GM12878 (cell line): ENCODE results near the gene FOXO3. TPM values are rescaled to one million over a fixed set of nuclear protein-coding genes. Genes with fewer than 3 reads are reported as not detected.

ENCODE experiments used
- ATAC-seq: fragments of 200-7000 bp; cut with Tn5 transposase; 3 replicates; pipeline ENCODE4 v1.9.1; 2020; ENCODE audit warnings: mild to moderate bottlenecking, moderate library complexity
- BruUV-seq: library from RNA; stranded (reverse); fragments of 400-500 nt; replicated peaks from 2 replicates; lab custom pipeline; 2021; lab: Mats Ljungman, UMichigan
- CTCF ChIA-PET: fragments of 300-600 bp; sonication (Branson Sonifier 250); formaldehyde crosslinking; extraction: SDS; loops from one replicate; lab custom pipeline; 2021; ENCODE audit warnings: inconsistent platforms; lab: Yijun Ruan, JAX
- POLR2A ChIA-PET: fragments of 350-600 bp; formaldehyde crosslinking; extraction: SDS; loops from one replicate; lab custom pipeline; 2021; ENCODE audit warnings: inconsistent platforms; lab: Charles Lee
- RAD21 ChIA-PET: fragments of 300-600 bp; sonication (Branson Sonifier 250); formaldehyde crosslinking; loops from one replicate; lab custom pipeline; 2023; ENCODE audit warnings: antibody characterized with exemption; ENCODE audit not compliant: unreplicated experiment; lab: Charles Lee
- SMC1A ChIA-PET: fragments of 300-600 bp; sonication (Branson Sonifier 250); formaldehyde crosslinking; loops from one replicate; lab custom pipeline; 2023; ENCODE audit not compliant: unreplicated experiment, uncharacterized antibody; lab: Charles Lee
- DNase-seq: peaks from one replicate; pipeline ENCODE4 v3.0.0-alpha.2; 2011; ENCODE audit warnings: low read depth, low spot score
- FAIRE-seq: peaks from 3 replicates; lab custom pipeline; 2011; peaks lifted over from hg19 to GRCh38; lab: Jason Lieb, UNC
- H2AFZ ChIP-seq: 2 replicates; pipeline ENCODE4 v1.6.0; 2011; ENCODE audit warnings: low read depth, low read length, control low read depth; ENCODE audit not compliant: control insufficient read depth
- H3K27ac ChIP-seq: 2 replicates; pipeline ENCODE4 v1.5.1; 2011; ENCODE audit warnings: control low read depth; ENCODE audit not compliant: control insufficient read depth, insufficient read depth
- H3K27me3 ChIP-seq, 2 experiments: replicated peaks in 1 of 2; 2 replicates each; pipeline versions ENCODE4 v1.6.0 to v1.6.1; 2011; ENCODE audit warnings: low read length in 1 of 2; ENCODE audit not compliant: control insufficient read depth in 2 of 2, insufficient read depth in 2 of 2
- H3K36me3 ChIP-seq, 2 experiments: 2 replicates each; pipeline ENCODE4 v1.5.1; 2011; ENCODE audit warnings: low read length in 1 of 2; ENCODE audit not compliant: control insufficient read depth in 2 of 2, insufficient read depth in 2 of 2
- H3K4me1 ChIP-seq: 2 replicates; pipeline ENCODE4 v1.6.1; 2011; ENCODE audit warnings: mild to moderate bottlenecking, low read length, moderate library complexity, mixed read lengths; ENCODE audit not compliant: control insufficient read depth, insufficient read depth
- H3K4me2 ChIP-seq: 2 replicates; pipeline ENCODE4 v1.6.0; 2011; ENCODE audit warnings: control low read depth; ENCODE audit not compliant: control insufficient read depth, insufficient read depth
- H3K4me3 ChIP-seq: fragments of 200-600 bp; sonication (generic); 2 replicates; pipeline ENCODE4 v1.5.1; 2016
- H3K79me2 ChIP-seq: 2 replicates; pipeline ENCODE4 v1.6.0; 2011; ENCODE audit warnings: low read length; ENCODE audit not compliant: control insufficient read depth, insufficient read depth
- H3K9ac ChIP-seq: 2 replicates; pipeline ENCODE4 v1.8.0; 2011; ENCODE audit warnings: low read length, control low read depth, mixed read lengths; ENCODE audit not compliant: control insufficient read depth, insufficient read depth
- H3K9me3 ChIP-seq: replicated peaks from 3 replicates; pipeline ENCODE4 v1.5.1; 2011; ENCODE audit warnings: mild to moderate bottlenecking, low read length; ENCODE audit not compliant: control insufficient read depth, insufficient read depth
- H4K20me1 ChIP-seq: 2 replicates; pipeline ENCODE4 v1.6.0; 2011; ENCODE audit not compliant: control insufficient read depth, insufficient read depth
- FOXM1 ChIP-seq: IDR thresholded peaks from 2 replicates; pipeline ENCODE4 v1.6.1; 2012; ENCODE audit warnings: low read depth, mild to moderate bottlenecking, inconsistent platforms, low read length, moderate library complexity
- GATAD2B ChIP-seq: fragments of 450-650 bp; conservative IDR thresholded peaks from 2 replicates; pipeline ENCODE4 v1.6.1; 2017; ENCODE audit warnings: low read depth, mild to moderate bottlenecking, moderate library complexity
- HDAC6 ChIP-seq: fragments of 200-600 bp; sonication (generic); IDR thresholded peaks from one replicate; pipeline ENCODE4 v1.8.0; 2017; ENCODE audit warnings: antibody characterized with exemption; ENCODE audit not compliant: unreplicated experiment
- MYC ChIP-seq: IDR thresholded peaks from 2 replicates; pipeline ENCODE4 v1.6.1; 2011; ENCODE audit warnings: mild to moderate bottlenecking, low read length, moderate library complexity, inconsistent platforms; ENCODE audit not compliant: insufficient read depth, insufficient replicate concordance, insufficient read length, severe bottlenecking
- PAX5 ChIP-seq: IDR thresholded peaks from 2 replicates; pipeline ENCODE4 v1.6.1; 2011; ENCODE audit warnings: low read depth, low read length, borderline replicate concordance
- SMARCA5 ChIP-seq: fragments of 450-650 bp; IDR thresholded peaks from 2 replicates; pipeline ENCODE4 v1.6.1; 2017; ENCODE audit warnings: mild to moderate bottlenecking
- WGBS: methylation state at CpG from one replicate; pipeline ENCODE4 v1.1.6; 2016; ENCODE audit warnings: low lambda C conversion rate; ENCODE audit not compliant: insufficient replicate concordance, insufficient coverage; ENCODE audit errors: missing lambda C conversion rate; 5-methylcytosine and 5-hydroxymethylcytosine counted together
- in situ Hi-C: fragments of 300-500 bp; cut with MboI; formaldehyde crosslinking; loops from 9 replicates; pipeline ENCODE4 v1.14.3; 2018; ENCODE audit warnings: mixed read lengths
- intact Hi-C: fragments of 100-400 bp; cut with micrococcal nuclease; formaldehyde crosslinking; loops from one replicate; pipeline ENCODE4 v1.14.2; 2022; ENCODE audit not compliant: unreplicated experiment
- polyA plus RNA-seq, 11 experiments: library from polyadenylated mRNA; depleted of rRNA in 4 of 11; unstranded in 6 of 11; stranded (reverse) in 5 of 11; fragments of >200 nt; fragmentation: Nextera tagmentation in 4 of 11; fragmentation: Illumina TruSeq in 1 of 11; extraction: Ambion mirVana in 4 of 11; extraction: Trizol in 1 of 11; gene quantifications; 1 replicate in 1 of 11; 2 replicates in 10 of 11; pipeline versions ENCODE4 v1.2.1 to v1.2.3, GENCODE V29; 2011 to 2016; ENCODE audit warnings: inconsistent platforms in 2 of 11, missing spikeins in 2 of 11, low read depth in 1 of 11
- total RNA-seq, 4 experiments: library from RNA; depleted of rRNA in 3 of 4; stranded (reverse); fragments of >200 nt in 3 of 4; fragmentation: Illumina TruSeq in 1 of 4; extraction: Trizol in 1 of 4; gene quantifications; 2 replicates each; pipeline versions ENCODE4 v1.2.1 to v1.2.3, GENCODE V29; 2013 to 2021
- TF ChIP-seq, protein P1 (sequence below): fragments of 450-650 bp; IDR thresholded peaks from 2 replicates; pipeline ENCODE4 v1.6.1; 2016; ENCODE audit warnings: mild to moderate bottlenecking
- TF ChIP-seq, protein P2 (sequence below): fragments of 450-650 bp; IDR thresholded peaks from 2 replicates; pipeline ENCODE4 v1.6.1; 2017; ENCODE audit warnings: low read depth, mild to moderate bottlenecking, moderate library complexity

FOXO3 gene
- total and polyA plus RNA-seq, 10 of the 15 experiments (the other 5 are each of a cell fraction or from before 2014, with no cell fraction given): 0.82 to 4.5 (median 1.7) TPM

DNA sequence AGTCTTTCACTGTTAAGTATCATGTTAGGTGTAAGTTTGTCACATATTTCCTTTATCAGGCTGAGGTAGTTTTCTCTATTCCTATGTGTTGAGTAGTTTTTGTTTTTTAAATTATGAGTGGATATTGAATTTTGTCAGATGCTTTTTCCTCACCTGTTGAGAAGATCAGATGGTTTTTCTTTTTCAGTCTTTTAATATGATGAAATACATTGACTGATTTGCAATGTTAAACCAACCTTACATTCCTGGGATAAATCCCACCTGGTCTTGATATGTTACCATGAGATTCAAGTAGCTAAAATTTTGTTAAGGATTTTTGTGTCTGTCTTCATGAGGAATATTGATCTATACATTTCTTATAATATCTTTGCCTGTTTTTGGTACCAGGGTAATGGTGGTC is 52.1 kb downstream of the FOXO3 start:
- Histone ChIP-seq H3K27ac (no peak overlapping the region), H3K4me3 (no peak overlapping the region), H3K36me3 (no peaks in the 10 kb centered on the region), H3K4me1 (peaks cover 18% of the 10 kb centered on the region), H3K79me2 (peaks cover 19% of the 10 kb centered on the region), H3K9ac (no peak overlapping the region), H3K27me3 (no peaks in the 10 kb centered on the region), H3K9me3 (peaks cover 1% of the 10 kb centered on the region; the same call in 1 of the 3 replicates), H3K4me2 (no peak overlapping the region), H4K20me1 (no peaks in the 10 kb centered on the region), H2AFZ (no peak overlapping the region)
- ChIA-PET POLR2A (no interaction called here), RAD21 (no interaction called here), SMC1A (no interaction called here), CTCF (no interaction called here)
- no peak for ATAC-seq
- in situ Hi-C loops: no loop called here
- BruUV-seq: no TSS peak
- DNase-seq: no peak
- intact Hi-C loops: no loop called here
- TF ChIP-seq GATAD2B (no peak), HDAC6 (no peak), SMARCA5 (no peak)
- TF ChIP-seq, protein P1, sequence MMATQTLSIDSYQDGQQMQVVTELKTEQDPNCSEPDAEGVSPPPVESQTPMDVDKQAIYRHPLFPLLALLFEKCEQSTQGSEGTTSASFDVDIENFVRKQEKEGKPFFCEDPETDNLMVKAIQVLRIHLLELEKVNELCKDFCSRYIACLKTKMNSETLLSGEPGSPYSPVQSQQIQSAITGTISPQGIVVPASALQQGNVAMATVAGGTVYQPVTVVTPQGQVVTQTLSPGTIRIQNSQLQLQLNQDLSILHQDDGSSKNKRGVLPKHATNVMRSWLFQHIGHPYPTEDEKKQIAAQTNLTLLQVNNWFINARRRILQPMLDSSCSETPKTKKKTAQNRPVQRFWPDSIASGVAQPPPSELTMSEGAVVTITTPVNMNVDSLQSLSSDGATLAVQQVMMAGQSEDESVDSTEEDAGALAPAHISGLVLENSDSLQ: no peak
- FAIRE-seq: no peak

DNA sequence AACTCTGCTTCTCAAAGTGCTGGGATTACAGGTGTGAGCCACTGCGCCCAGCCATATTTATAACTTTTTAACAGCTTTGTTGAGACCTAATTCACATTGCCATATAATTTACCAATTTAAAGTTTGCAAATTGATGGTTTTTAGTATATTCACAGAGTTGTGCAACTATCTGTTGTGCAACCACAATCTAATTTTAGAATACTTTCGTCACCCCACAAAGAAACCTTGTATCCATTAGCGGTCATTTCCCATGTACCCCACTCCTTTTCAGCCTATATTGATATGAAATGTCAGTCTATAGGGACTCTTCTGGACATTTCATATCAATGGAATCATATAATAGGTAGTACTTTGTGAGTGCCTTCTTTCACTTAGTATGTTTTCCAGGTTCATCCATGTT is 55.8 kb downstream of the FOXO3 start:
- H3K4me3 ChIP-seq: no peak overlapping the region
- ChIA-PET RAD21 (interaction anchor here (0.7 kb wide), 1 partner anchor 14 kb away, joined by 3 read pairs; no protein-coding TSS in a partner anchor), POLR2A (no interaction called here), CTCF (no interaction called here), SMC1A (interaction anchor here (1.0 kb wide), 1 partner anchor 19 kb away, joined by 3 read pairs; no protein-coding TSS in a partner anchor)
- in situ Hi-C loops (no loop called here), intact Hi-C loops (no loop called here)
- ATAC-seq: no peak
- H3K4me1 ChIP-seq: peaks cover 19% of the 10 kb centered on the region
- no peak overlapping the region for H3K27ac ChIP-seq
- peaks cover 1% of the 10 kb centered on the region; the same call in 1 of the 3 replicates for H3K9me3 ChIP-seq
- H2AFZ ChIP-seq: no peak overlapping the region
- no peaks in the 10 kb centered on the region for H3K27me3 ChIP-seq
- H4K20me1 ChIP-seq: no peaks in the 10 kb centered on the region
- peaks cover 25% of the 10 kb centered on the region for H3K79me2 ChIP-seq
- no peak overlapping the region for H3K4me2 ChIP-seq
- H3K36me3 ChIP-seq: no peaks in the 10 kb centered on the region; a peak in 1 of 4 replicates
- H3K9ac ChIP-seq: no peak overlapping the region
- TF ChIP-seq FOXM1: no peak
- no peak for TF ChIP-seq PAX5
- TF ChIP-seq MYC: no peak
- TF ChIP-seq, protein P2, sequence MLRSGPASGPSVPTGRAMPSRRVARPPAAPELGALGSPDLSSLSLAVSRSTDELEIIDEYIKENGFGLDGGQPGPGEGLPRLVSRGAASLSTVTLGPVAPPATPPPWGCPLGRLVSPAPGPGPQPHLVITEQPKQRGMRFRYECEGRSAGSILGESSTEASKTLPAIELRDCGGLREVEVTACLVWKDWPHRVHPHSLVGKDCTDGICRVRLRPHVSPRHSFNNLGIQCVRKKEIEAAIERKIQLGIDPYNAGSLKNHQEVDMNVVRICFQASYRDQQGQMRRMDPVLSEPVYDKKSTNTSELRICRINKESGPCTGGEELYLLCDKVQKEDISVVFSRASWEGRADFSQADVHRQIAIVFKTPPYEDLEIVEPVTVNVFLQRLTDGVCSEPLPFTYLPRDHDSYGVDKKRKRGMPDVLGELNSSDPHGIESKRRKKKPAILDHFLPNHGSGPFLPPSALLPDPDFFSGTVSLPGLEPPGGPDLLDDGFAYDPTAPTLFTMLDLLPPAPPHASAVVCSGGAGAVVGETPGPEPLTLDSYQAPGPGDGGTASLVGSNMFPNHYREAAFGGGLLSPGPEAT: no peak
- WGBS: 91% methylated on average over 3 of the region's 3 CpGs
- no peak for DNase-seq
- no peak for FAIRE-seq
- no TSS peak for BruUV-seq
